BJ (cell line): ENCODE data around the gene RFTN1. TPM values are rescaled to one million over a fixed set of nuclear protein-coding genes. Genes with fewer than 3 reads are reported as not detected.

Experiments used
- CTCF ChIA-PET: fragments of 350-600 bp; formaldehyde crosslinking; extraction: SDS; loops from one replicate; lab custom pipeline; 2021; ENCODE audit warnings: antibody characterized with exemption, inconsistent platforms; lab: Yijun Ruan, JAX
- POLR2A ChIA-PET: fragments of 300-600 bp; sonication (Branson Sonifier 250); formaldehyde crosslinking; extraction: SDS; loops from one replicate; lab custom pipeline; 2021; ENCODE audit warnings: antibody characterized with exemption; lab: Charles Lee
- DNase-seq: peaks from one replicate; pipeline ENCODE4 v3.0.0-alpha.2; 2011; ENCODE audit warnings: low read depth
- H3K27me3 ChIP-seq: 2 replicates; pipeline ENCODE4 v1.6.0; 2011; ENCODE audit warnings: low read length; ENCODE audit not compliant: control insufficient read depth, insufficient read depth
- H3K36me3 ChIP-seq: 2 replicates; pipeline ENCODE4 v1.5.1; 2011; ENCODE audit warnings: low read length; ENCODE audit not compliant: control insufficient read depth, insufficient read depth
- H3K4me3 ChIP-seq: 2 replicates; pipeline ENCODE4 v1.5.1; 2011; ENCODE audit warnings: low read depth, mild to moderate bottlenecking, control low read depth, low read length
- CTCF ChIP-seq: IDR thresholded peaks from 2 replicates; pipeline ENCODE4 v1.5.1; 2011; ENCODE audit warnings: low read depth, mild to moderate bottlenecking, control low read depth, inconsistent platforms, low read length, moderate library complexity; ENCODE audit not compliant: insufficient read depth
- polyA plus RNA-seq: library from polyadenylated mRNA; depleted of rRNA; stranded (reverse); fragments of >200 nt; gene quantifications from 2 replicates; pipeline ENCODE4 v1.2.3, GENCODE V29; 2011

RFTN1 gene
- polyA plus RNA-seq, 1 experiment, result 49.0 TPM

- Histone ChIP-seq H3K27me3 (no peaks in the 10 kb centered on the region), H3K36me3 (no peaks in the 10 kb centered on the region), H3K4me3 (no peak overlapping the region)
- no peak for TF ChIP-seq CTCF
- ChIA-PET CTCF (interaction anchor here (1.1 to 1.5 kb wide), 2 partner anchors 15 to 17 kb away, joined by 3 to 4 read pairs; no protein-coding TSS in a partner anchor), POLR2A (no interaction called here)
- no peak for DNase-seq
These were observed 89.4 kb downstream of the RFTN1 start for GRCh38 chr3:16423947-16424673.

GRCh38 chr3:16423298-16423697 is 90.2 kb downstream of the RFTN1 start:
- DNase-seq, result no peak
- Histone ChIP-seq H3K4me3 (no peak overlapping the region), H3K27me3 (no peaks in the 10 kb centered on the region), H3K36me3 (no peaks in the 10 kb centered on the region)
- CTCF ChIA-PET, result interaction anchor here (1.1 to 1.5 kb wide), 2 partner anchors 15 to 16 kb away, joined by 3 to 4 read pairs; no protein-coding TSS in a partner anchor
- TF ChIP-seq CTCF, result no peak
- POLR2A ChIA-PET, result no interaction called here

GRCh38 chr3:16419640-16420241 is 93.8 kb downstream of the RFTN1 start:
- POLR2A ChIA-PET, result no interaction called here
- CTCF ChIA-PET, result no interaction called here
- H3K27me3 ChIP-seq, result no peaks in the 10 kb centered on the region
- no peak for TF ChIP-seq CTCF
- H3K36me3 ChIP-seq, result no peaks in the 10 kb centered on the region
- no peak for DNase-seq
- H3K4me3 ChIP-seq, result no peak overlapping the region

GRCh38 chr3:16417945-16418739 is 95.4 kb downstream of the RFTN1 start:
- no peak for TF ChIP-seq CTCF
- DNase-seq, result no peak
- ChIA-PET CTCF (interaction anchor here (1.1 to 1.5 kb wide), 2 partner anchors 9 to 10 kb away, joined by 3 read pairs; no protein-coding TSS in a partner anchor), POLR2A (interaction anchor here (0.6 kb wide), 1 partner anchor 77 kb away, joined by 3 read pairs; no protein-coding TSS in a partner anchor)
- no peaks in the 10 kb centered on the region for H3K27me3 ChIP-seq
- H3K4me3 ChIP-seq, result no peak overlapping the region
- H3K36me3 ChIP-seq, result no peaks in the 10 kb centered on the region
